ENCODE data around the gene KCNIP3.
"Not testable (repeated sequence)": the region's sequence is repeated elsewhere in the genome, so short reads cannot be mapped to it uniquely, and the experiment has no call there.

Gene KCNIP3

DNA sequence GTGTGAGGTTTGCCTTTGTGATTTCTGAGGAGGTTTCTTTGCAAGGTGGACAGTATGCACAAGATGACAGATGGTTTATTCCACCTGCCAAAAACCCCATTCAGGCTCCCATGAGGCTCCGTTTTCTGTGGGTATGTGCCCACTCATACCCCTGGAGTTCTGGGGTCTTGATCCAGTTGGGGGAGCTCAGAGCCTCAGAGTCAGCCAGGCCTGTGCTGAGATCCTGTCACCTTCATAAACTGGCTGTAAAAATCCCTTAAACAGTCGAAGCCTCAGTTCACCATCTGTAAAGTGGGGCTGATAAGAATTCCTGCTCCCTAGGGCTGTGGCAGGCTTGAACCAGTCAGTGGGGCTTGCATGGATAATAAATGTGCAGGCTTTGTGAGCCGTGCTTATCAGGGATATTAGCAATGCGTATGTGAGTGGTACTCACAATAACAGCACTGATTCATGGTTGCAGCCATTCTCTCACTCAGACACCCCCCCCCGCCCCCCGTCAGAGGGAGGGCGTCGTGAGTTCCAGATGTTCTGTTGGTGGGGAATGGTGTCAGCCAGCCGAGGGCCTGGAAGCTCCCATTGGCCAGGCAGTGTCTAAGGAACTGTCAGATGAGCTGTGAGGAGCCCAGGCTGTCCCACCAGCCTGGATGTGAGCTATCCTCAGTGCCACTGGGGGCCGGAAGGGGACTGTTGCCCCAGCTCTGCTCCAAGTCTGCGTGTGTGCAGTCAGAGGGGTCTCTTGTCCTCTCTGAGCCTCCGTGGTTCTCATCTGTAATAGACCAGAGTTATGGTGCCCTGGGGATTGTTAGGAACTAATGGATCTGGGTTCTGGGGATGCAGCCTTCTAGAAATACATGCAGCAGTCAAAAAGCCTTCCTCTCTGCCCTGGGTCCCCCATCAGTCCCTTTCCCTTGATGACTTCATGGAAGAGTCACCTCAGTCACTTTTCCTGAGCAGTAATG lies 51.7 kb downstream of the KCNIP3 start:
- DNase-seq = no peak

DNA sequence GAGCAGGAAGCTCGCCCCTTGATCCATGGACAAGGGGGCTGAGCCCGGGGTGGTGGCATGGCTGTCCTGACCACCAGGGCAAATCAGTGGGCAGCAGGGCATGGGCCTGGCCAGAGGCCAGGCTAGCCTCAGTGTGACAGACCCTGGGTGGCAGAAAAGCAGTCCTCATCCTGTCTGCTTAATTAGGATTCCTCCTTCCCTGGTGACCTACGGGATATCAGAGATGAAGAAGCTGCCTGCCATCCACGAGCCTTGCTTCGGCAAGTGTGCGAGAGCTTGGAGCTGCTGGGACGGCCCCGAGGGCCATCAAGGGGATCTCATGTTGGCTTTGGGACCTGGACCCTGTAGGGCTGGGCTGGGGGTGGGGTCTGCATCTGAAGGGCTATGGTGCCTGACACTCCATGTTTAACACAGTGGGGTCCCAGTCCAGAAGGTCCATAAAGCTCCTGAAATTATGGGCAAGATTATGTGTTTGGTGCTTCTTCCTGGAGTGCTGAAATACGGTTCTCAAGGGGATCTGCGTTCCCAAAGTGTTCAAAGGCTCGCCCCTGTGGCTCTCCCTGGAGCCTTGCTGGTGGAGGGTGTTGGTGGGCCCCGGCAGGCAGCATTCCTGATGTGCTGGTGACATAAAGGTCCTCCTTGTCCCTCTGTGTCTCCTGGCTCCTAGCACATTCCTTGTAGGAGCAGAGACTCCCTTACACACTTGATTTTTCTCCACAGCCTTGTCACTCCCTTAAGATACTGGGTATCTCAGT lies 52.6 kb downstream of the KCNIP3 start:
- no peak for DNase-seq

DNA sequence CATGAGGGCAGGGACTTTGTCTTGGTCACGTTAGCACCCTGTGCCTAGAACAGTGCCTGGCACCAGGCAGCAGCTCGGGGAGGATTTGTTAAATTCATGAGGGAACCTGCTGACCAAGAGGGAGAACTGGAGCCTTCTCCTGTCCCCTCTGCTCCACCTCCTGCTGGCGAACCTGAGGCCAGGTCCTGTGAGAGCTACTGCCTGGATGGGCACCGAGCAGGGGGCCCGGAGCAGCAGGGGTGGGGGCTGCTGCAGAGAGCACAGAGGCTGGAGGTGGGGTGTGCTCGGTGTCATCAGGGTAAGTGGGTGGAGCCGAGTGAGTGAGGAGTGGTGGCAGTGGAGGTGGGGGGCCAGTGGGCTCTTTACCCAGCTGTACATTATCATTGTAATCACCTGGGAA lies 53.2 kb downstream of the KCNIP3 start:
- DNase-seq = no peak

GRCh38 chr2:95350774-95351597 lies 53.8 kb downstream of the KCNIP3 start:
- no peak for DNase-seq

- no peak for DNase-seq
Observed at GRCh38 chr2:95351598-95351915, 54.4 kb downstream of the KCNIP3 start.

GRCh38 chr2:95352310-95353054 lies 55.3 kb downstream of the KCNIP3 start:
- DNase-seq = no peak

DNA sequence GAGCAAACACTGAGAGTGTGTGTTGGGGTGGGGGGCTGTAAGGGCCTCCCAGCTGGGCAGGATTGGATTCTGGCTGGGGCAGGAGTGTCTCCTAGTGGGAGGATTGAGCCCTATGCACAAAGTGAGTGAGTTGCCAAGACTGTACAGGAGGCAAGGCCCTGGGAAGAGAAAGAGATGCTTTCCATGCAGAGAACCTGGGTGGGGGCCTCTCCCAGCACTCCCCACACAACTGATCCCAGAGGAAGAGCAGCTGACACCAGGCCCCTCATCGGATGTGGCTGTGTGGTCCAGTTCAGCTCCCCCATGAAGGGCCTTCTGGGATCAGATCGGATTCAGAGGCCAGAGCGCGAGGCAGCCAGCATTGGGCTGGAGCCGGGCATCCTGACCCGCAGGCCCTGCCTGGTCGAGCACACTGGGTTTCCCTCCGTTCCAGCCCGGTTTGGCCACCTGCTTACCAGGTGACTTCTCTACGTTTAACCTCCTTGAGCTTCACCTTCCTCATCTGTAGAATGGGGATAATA lies 56.0 kb downstream of the KCNIP3 start:
- no peak for DNase-seq

DNA sequence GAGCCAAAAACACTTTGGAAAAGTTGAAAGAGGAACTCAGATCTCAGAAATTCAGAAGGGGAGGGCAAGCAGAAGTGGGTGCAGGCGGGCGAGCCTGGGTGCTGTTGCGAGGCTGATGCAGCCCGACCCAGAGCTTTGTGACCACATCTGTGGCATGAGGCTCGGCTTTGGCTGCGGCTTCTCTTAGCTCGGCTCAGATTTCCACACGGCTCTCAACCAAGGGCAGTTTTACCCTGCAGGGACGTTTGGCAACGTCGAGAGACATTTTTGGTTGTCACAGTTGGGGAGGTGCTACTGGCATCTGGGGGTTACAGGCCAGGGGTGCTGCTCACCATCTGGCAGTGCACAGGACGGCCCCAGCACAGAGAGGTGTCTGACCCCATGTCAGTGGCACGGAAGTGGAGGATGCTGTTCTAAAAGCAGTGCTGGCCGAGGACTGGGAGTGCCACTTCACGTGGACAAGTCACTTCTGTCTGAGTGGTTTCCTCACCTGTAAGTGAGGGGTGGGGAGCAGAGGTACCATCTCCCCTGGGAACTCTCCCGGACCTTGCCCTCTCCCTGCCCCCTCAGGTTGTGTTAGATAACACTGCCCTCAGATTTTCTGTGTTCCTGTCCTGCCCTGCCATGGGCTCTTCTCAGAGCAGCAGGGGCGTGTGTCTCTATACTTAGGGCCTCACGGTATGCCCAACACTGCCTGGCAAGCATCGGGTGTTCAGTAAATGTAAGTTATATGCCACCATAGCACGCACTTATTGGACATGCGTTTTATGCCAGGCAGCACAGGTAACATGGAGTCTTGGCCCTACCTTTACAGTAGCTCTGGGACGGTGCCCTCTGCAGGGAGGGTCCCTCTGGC lies 56.7 kb downstream of the KCNIP3 start:
- DNase-seq = no peak

DNA sequence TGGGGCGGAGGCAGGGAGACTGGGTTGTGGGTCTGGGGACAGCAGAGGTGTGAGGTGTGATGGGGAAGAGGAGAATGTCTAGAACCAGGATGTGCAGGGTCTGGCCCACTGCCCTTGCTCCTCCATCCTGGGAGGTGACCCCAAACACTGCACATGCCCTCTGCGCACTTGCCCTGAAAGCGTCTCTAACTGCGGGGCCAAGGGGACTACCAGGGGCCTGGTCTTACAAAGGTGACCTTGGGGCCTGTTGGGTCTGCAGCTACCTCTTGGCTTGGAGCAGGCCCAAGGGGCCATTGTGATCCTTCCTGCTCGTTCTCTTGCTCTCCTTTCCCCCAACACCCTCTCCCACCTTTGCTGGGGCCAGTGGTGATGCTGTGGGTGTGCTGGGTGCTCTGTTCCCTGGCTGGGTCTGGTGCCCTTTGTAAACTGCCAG lies 57.3 kb downstream of the KCNIP3 start:
- DNase-seq = no peak

- DNase-seq = no peak
Observed at GRCh38 chr2:95354925-95355324, 57.8 kb downstream of the KCNIP3 start.

- not testable (repeated sequence) for DNase-seq
Observed at GRCh38 chr2:95355486-95355885, 58.3 kb downstream of the KCNIP3 start.

GRCh38 chr2:95356821-95357700 lies 59.9 kb downstream of the KCNIP3 start:
- DNase-seq = no peak

DNA sequence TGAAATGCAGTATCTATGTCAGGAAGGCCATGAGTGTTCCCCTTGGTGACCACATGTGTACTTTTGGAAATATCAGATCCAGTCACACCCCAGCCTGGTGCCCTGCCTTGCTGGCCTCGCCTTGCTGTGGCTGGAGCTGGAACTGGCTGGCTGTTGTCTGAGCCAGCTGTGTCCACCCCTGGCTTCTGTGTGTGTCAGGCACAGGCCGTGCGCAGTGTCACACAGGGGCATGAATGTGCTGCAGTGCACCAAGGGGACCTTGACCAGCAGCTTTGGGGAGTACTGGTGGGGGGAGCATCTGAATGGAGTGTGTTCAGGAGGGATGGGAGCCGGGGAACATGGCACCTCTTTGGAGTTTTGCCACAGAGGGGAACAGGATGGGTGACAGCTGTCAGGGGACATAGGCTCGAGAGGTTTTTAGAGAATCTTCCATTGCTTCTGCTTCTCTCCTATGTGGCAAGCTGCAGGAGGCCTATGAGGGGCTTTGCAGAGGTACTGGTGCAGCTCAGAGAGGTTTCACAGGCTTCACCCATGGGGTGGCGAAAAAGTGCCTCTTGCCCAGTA lies 60.7 kb downstream of the KCNIP3 start:
- DNase-seq = no peak

GRCh38 chr2:95359031-95359430 lies 61.9 kb downstream of the KCNIP3 start:
- DNase-seq = no peak

DNA sequence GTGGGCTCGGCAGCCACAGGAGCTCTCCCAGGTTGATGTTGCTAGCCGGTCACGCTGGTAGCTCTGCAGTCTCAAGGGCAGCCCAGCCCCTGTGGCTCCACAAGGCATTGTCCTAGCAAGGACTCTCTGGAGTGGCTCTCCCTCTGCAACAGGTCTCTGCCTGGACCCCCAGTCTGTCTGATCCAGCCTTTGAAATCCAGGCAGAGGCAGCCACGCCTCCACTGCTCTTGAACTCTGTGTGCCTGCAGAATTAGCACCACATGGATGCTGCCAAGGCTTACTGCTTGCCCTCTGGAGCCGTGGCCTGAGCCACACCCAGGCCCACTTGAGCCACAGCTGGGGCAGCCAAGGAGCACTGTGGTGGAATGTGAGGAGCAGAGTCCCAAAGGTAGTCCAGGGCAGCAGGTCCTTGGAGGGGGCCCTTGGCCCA lies 62.4 kb downstream of the KCNIP3 start:
- DNase-seq = no peak

DNA sequence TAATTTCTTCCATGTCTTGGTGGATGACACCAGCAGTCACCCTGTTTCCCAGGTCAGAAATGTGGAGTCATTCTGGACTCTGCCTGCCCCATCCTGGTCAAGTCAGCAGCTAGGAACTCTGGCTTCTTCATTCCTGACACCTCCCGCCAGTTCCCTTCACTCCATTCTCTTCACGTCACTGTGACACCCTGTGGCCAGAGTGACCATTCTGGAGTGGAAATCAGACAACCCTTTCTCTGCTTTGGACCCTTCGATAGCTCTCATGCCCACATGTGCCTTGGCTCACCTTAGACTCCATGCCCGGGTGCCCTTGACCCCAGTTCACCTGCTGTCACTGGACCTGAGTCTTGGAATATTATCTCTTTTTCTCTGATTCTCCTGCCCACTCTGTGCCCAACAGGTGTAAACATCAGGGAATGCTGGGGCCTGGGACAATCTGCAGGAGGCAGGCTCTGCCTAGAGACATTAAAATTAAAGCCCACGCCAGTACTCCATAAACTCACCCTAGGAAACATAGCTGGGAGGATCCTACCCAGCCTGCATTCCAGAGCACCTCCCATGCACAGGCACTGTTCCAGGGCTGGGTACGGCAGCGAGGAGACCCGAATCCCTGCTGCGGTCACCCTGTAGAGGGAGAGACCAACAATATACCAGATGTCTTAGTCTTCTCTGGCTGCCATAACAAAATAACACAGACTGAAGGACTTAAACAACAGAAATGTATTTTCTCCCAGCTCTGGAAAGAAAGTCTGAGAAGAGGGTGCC lies 64.3 kb downstream of the KCNIP3 start:
- DNase-seq = no peak

GRCh38 chr2:95362486-95362885 lies 65.3 kb downstream of the KCNIP3 start:
- DNase-seq = no peak

- DNase-seq = no peak
Observed at GRCh38 chr2:95366514-95366913, 69.4 kb downstream of the KCNIP3 start.

- no peak for DNase-seq
Observed at GRCh38 chr2:95372216-95372829, 75.2 kb downstream of the KCNIP3 start.
